SK-N-SH treated with all-trans-retinoic acid at 6 μM for 48 hours (cell line): ENCODE results near the gene RFX7.

ENCODE experiments used
- ATAC-seq: fragments of 200-7000 bp; cut with Tn5 transposase; 3 replicates; pipeline ENCODE4 v1.9.1; 2020; ENCODE audit warnings: mild to moderate bottlenecking, moderate library complexity
- ARNTL ChIP-seq: fragments of 450-650 bp; formaldehyde crosslinking; IDR thresholded peaks from 2 replicates; pipeline ENCODE4 v1.5.0; 2020; ENCODE audit warnings: low read depth, mild to moderate bottlenecking, moderate library complexity, borderline replicate concordance
- BACH2 ChIP-seq: fragments of 250-450 bp; sonication (Bioruptor Pico); IDR thresholded peaks from 2 replicates; pipeline ENCODE4 v1.9.0; 2021; ENCODE audit warnings: mild to moderate bottlenecking, borderline replicate concordance
- CREB5 ChIP-seq: fragments of 250-450 bp; sonication (Bioruptor Pico); IDR thresholded peaks from 2 replicates; pipeline ENCODE4 v1.5.1; 2020; ENCODE audit warnings: low read depth, mild to moderate bottlenecking, moderate library complexity
- CSDC2 ChIP-seq: fragments of 250-450 bp; sonication (Bioruptor Pico); IDR thresholded peaks from 2 replicates; pipeline ENCODE4 v1.5.0; 2020; ENCODE audit warnings: mild to moderate bottlenecking, moderate library complexity
- ESRRG ChIP-seq: fragments of 250-450 bp; sonication (Bioruptor Pico); IDR thresholded peaks from 2 replicates; pipeline ENCODE4 v1.6.1; 2021; ENCODE audit warnings: mild to moderate bottlenecking
- GLIS3 ChIP-seq: fragments of 250-450 bp; sonication (Bioruptor Pico); IDR thresholded peaks from 2 replicates; pipeline ENCODE4 v1.5.0; 2020; ENCODE audit warnings: mild to moderate bottlenecking, moderate library complexity
- ISL1 ChIP-seq: fragments of 250-450 bp; sonication (Bioruptor Pico); IDR thresholded peaks from 2 replicates; pipeline ENCODE4 v2.1.2; 2022; ENCODE audit warnings: mild to moderate bottlenecking, moderate library complexity
- OSR1 ChIP-seq: fragments of 250-450 bp; sonication (Bioruptor Pico); IDR thresholded peaks from 2 replicates; pipeline ENCODE4 v1.8.0; 2022; ENCODE audit warnings: moderate library complexity, mild to moderate bottlenecking, inconsistent platforms
- PPARA ChIP-seq: fragments of 250-450 bp; sonication (Bioruptor Pico); IDR thresholded peaks from 2 replicates; pipeline ENCODE4 v1.5.0; 2020; ENCODE audit warnings: mild to moderate bottlenecking, borderline replicate concordance
- RARB ChIP-seq: fragments of 250-450 bp; sonication (Bioruptor Pico); IDR thresholded peaks from 2 replicates; pipeline ENCODE4 v1.8.0; 2021; ENCODE audit warnings: mild to moderate bottlenecking, moderate library complexity
- SNAI2 ChIP-seq: fragments of 250-450 bp; sonication (Bioruptor Pico); IDR thresholded peaks from 2 replicates; pipeline ENCODE4 v1.5.0; 2020; ENCODE audit warnings: mild to moderate bottlenecking, moderate library complexity
- TCF4 ChIP-seq: fragments of 250-450 bp; sonication (Bioruptor Pico); IDR thresholded peaks from 2 replicates; pipeline ENCODE4 v1.8.0; 2021; ENCODE audit warnings: mild to moderate bottlenecking, moderate library complexity, borderline replicate concordance
- ZC3H10 ChIP-seq: fragments of 250-450 bp; sonication (Bioruptor Pico); IDR thresholded peaks from 2 replicates; pipeline ENCODE4 v1.5.1; 2021; ENCODE audit warnings: mild to moderate bottlenecking, moderate library complexity
- ZFP3 ChIP-seq: fragments of 250-450 bp; sonication (Bioruptor Pico); IDR thresholded peaks from 2 replicates; pipeline ENCODE4 v1.5.0; 2020; ENCODE audit warnings: mild to moderate bottlenecking, moderate library complexity
- ZFP30 ChIP-seq: fragments of 450-650 bp; formaldehyde crosslinking; IDR thresholded peaks from 2 replicates; pipeline ENCODE4 v1.5.0; 2022; ENCODE audit warnings: mild to moderate bottlenecking, moderate library complexity
- ZNF565 ChIP-seq: fragments of 450-650 bp; formaldehyde crosslinking; conservative IDR thresholded peaks from 2 replicates; pipeline ENCODE4 v1.5.0; 2020; ENCODE audit warnings: low read depth, mild to moderate bottlenecking, moderate library complexity
- ZNF70 ChIP-seq: fragments of 450-650 bp; formaldehyde crosslinking; IDR thresholded peaks from 2 replicates; pipeline ENCODE4 v1.5.0; 2020; ENCODE audit warnings: mild to moderate bottlenecking, moderate library complexity
- ZNF8 ChIP-seq: fragments of 450-650 bp; formaldehyde crosslinking; IDR thresholded peaks from 2 replicates; pipeline ENCODE4 v1.5.0; 2020; ENCODE audit warnings: mild to moderate bottlenecking, moderate library complexity
- TF ChIP-seq, protein P1 (sequence below): fragments of 250-450 bp; sonication (Bioruptor Pico); IDR thresholded peaks from 2 replicates; pipeline ENCODE4 v1.8.0; 2020; ENCODE audit warnings: mild to moderate bottlenecking, moderate library complexity, borderline replicate concordance
- TF ChIP-seq, protein P2 (sequence below): fragments of 250-450 bp; sonication (Bioruptor Pico); IDR thresholded peaks from 2 replicates; pipeline ENCODE4 v1.5.1; 2021; ENCODE audit warnings: mild to moderate bottlenecking, moderate library complexity
- TF ChIP-seq, protein P3 (sequence below): fragments of 250-450 bp; sonication (Bioruptor Pico); IDR thresholded peaks from 2 replicates; pipeline ENCODE4 v1.5.0; 2020; ENCODE audit warnings: mild to moderate bottlenecking, moderate library complexity
- TF ChIP-seq, protein P4 (sequence below): fragments of 250-450 bp; sonication (Bioruptor Pico); IDR thresholded peaks from 2 replicates; pipeline ENCODE4 v1.8.0; 2021; ENCODE audit warnings: low read depth, mild to moderate bottlenecking, moderate library complexity, borderline replicate concordance

The RFX7 gene

DNA sequence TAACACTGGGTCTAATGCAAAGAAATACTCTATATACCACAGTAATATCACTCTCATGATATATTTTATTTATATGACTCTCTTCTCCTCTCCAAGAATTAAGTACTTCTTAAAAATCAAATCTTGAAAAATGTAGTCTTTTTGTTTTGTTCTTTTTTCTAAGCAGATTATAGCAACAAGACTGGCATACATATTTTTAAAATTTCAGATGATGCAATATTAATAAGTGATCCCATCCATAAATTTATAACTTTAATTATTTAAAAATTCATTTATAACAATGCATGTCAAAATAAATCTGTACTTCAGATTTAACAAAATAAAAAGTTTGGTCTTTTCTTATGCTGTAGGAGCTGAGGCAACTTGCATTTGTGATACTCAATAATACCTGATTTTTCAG, 155.3 kb downstream of the RFX7 start:
- ATAC-seq: no peak
- TF ChIP-seq GLIS3 (CRISPR knock-in tag): no peak
- TF ChIP-seq ZNF8 (CRISPR knock-in tag): no peak
- TF ChIP-seq, protein P1, sequence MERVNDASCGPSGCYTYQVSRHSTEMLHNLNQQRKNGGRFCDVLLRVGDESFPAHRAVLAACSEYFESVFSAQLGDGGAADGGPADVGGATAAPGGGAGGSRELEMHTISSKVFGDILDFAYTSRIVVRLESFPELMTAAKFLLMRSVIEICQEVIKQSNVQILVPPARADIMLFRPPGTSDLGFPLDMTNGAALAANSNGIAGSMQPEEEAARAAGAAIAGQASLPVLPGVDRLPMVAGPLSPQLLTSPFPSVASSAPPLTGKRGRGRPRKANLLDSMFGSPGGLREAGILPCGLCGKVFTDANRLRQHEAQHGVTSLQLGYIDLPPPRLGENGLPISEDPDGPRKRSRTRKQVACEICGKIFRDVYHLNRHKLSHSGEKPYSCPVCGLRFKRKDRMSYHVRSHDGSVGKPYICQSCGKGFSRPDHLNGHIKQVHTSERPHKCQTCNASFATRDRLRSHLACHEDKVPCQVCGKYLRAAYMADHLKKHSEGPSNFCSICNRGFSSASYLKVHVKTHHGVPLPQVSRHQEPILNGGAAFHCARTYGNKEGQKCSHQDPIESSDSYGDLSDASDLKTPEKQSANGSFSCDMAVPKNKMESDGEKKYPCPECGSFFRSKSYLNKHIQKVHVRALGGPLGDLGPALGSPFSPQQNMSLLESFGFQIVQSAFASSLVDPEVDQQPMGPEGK (CRISPR knock-in tag): no peak
- no peak for TF ChIP-seq PPARA (CRISPR knock-in tag)
- TF ChIP-seq ZC3H10 (CRISPR knock-in tag): no peak
- TF ChIP-seq CSDC2 (CRISPR knock-in tag): no peak
- no peak for TF ChIP-seq ZFP3
- TF ChIP-seq OSR1 (CRISPR knock-in tag): no peak
- TF ChIP-seq ISL1: no peak
- no peak for TF ChIP-seq TCF4
- TF ChIP-seq ZNF70 (CRISPR knock-in tag): no peak
- TF ChIP-seq, protein P2, sequence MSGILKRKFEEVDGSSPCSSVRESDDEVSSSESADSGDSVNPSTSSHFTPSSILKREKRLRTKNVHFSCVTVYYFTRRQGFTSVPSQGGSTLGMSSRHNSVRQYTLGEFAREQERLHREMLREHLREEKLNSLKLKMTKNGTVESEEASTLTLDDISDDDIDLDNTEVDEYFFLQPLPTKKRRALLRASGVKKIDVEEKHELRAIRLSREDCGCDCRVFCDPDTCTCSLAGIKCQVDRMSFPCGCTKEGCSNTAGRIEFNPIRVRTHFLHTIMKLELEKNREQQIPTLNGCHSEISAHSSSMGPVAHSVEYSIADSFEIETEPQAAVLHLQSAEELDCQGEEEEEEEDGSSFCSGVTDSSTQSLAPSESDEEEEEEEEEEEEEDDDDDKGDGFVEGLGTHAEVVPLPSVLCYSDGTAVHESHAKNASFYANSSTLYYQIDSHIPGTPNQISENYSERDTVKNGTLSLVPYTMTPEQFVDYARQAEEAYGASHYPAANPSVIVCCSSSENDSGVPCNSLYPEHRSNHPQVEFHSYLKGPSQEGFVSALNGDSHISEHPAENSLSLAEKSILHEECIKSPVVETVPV (CRISPR knock-in tag): no peak
- TF ChIP-seq ESRRG: no peak
- TF ChIP-seq SNAI2: no peak
- TF ChIP-seq, protein P3, sequence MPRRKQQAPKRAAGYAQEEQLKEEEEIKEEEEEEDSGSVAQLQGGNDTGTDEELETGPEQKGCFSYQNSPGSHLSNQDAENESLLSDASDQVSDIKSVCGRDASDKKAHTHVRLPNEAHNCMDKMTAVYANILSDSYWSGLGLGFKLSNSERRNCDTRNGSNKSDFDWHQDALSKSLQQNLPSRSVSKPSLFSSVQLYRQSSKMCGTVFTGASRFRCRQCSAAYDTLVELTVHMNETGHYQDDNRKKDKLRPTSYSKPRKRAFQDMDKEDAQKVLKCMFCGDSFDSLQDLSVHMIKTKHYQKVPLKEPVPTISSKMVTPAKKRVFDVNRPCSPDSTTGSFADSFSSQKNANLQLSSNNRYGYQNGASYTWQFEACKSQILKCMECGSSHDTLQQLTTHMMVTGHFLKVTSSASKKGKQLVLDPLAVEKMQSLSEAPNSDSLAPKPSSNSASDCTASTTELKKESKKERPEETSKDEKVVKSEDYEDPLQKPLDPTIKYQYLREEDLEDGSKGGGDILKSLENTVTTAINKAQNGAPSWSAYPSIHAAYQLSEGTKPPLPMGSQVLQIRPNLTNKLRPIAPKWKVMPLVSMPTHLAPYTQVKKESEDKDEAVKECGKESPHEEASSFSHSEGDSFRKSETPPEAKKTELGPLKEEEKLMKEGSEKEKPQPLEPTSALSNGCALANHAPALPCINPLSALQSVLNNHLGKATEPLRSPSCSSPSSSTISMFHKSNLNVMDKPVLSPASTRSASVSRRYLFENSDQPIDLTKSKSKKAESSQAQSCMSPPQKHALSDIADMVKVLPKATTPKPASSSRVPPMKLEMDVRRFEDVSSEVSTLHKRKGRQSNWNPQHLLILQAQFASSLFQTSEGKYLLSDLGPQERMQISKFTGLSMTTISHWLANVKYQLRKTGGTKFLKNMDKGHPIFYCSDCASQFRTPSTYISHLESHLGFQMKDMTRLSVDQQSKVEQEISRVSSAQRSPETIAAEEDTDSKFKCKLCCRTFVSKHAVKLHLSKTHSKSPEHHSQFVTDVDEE (CRISPR knock-in tag): no peak
- no peak for TF ChIP-seq RARB
- TF ChIP-seq ZNF565 (CRISPR knock-in tag): no peak
- no peak for TF ChIP-seq ARNTL
- TF ChIP-seq BACH2 (CRISPR knock-in tag): no peak
- TF ChIP-seq ZFP30: no peak
- TF ChIP-seq, all 23 proteins: peak for 0

GRCh38 chr15:56086566-56086965, 157.1 kb downstream of the RFX7 start:
- TF ChIP-seq SNAI2: no peak
- TF ChIP-seq ZNF8 (CRISPR knock-in tag): no peak
- TF ChIP-seq, protein P2 (CRISPR knock-in tag): no peak
- TF ChIP-seq ZC3H10 (CRISPR knock-in tag): no peak
- no peak for TF ChIP-seq GLIS3 (CRISPR knock-in tag)
- TF ChIP-seq ARNTL: no peak
- TF ChIP-seq ISL1: no peak
- no peak for TF ChIP-seq CSDC2 (CRISPR knock-in tag)
- TF ChIP-seq ZFP3: no peak
- TF ChIP-seq, protein P4, sequence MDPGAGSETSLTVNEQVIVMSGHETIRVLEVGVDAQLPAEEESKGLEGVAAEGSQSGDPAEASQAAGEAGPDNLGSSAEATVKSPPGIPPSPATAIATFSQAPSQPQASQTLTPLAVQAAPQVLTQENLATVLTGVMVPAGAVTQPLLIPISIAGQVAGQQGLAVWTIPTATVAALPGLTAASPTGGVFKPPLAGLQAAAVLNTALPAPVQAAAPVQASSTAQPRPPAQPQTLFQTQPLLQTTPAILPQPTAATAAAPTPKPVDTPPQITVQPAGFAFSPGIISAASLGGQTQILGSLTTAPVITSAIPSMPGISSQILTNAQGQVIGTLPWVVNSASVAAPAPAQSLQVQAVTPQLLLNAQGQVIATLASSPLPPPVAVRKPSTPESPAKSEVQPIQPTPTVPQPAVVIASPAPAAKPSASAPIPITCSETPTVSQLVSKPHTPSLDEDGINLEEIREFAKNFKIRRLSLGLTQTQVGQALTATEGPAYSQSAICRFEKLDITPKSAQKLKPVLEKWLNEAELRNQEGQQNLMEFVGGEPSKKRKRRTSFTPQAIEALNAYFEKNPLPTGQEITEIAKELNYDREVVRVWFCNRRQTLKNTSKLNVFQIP: no peak
- TF ChIP-seq OSR1 (CRISPR knock-in tag): no peak
- no peak for TF ChIP-seq ZFP30
- no peak for TF ChIP-seq RARB
- no peak for TF ChIP-seq CREB5
- no peak for TF ChIP-seq BACH2 (CRISPR knock-in tag)
- no peak for TF ChIP-seq ZNF565 (CRISPR knock-in tag)
- no peak for TF ChIP-seq ESRRG
- no peak for ATAC-seq
